IPS-18a (cell line): ENCODE results near the gene PNPLA5.

Source experiments
- H3K27ac ChIP-seq: one replicate; pipeline ENCODE4 v1.5.1; 2013; ENCODE audit warnings: low read length
- H3K27me3 ChIP-seq: one replicate; pipeline ENCODE4 v1.6.1; 2013; ENCODE audit warnings: mild to moderate bottlenecking, low read length; ENCODE audit not compliant: control insufficient read depth, insufficient read depth
- H3K36me3 ChIP-seq: one replicate; pipeline ENCODE4 v1.6.1; 2013; ENCODE audit warnings: low read depth, low read length; ENCODE audit not compliant: control insufficient read depth
- H3K4me1 ChIP-seq: one replicate; pipeline ENCODE4 v1.6.1; 2013; ENCODE audit warnings: low read depth, low read length; ENCODE audit not compliant: control insufficient read depth
- H3K4me3 ChIP-seq: one replicate; pipeline ENCODE4 v1.5.1; 2013; ENCODE audit warnings: low read length
- H3K9ac ChIP-seq: one replicate; pipeline ENCODE4 v1.6.1; 2013; ENCODE audit warnings: mild to moderate bottlenecking, low read length, moderate library complexity
- H3K9me3 ChIP-seq: one replicate; pipeline ENCODE4 v1.6.1; 2013; ENCODE audit warnings: low read depth, low read length; ENCODE audit not compliant: control insufficient read depth

PNPLA5 gene

GRCh38 chr22:43897751-43898261 is 6.0 kb upstream of the PNPLA5 start:
- H3K4me1 ChIP-seq = no peaks in the 10 kb centered on the region
- peaks cover 8% of the 10 kb centered on the region for H3K27me3 ChIP-seq
- no peaks in the 10 kb centered on the region for H3K9me3 ChIP-seq
- no peak overlapping the region for H3K9ac ChIP-seq
- no peak overlapping the region for H3K27ac ChIP-seq
- no peaks in the 10 kb centered on the region for H3K36me3 ChIP-seq
- no peak overlapping the region for H3K4me3 ChIP-seq

- H3K27me3 ChIP-seq = peaks cover 21% of the 10 kb centered on the region
- H3K9ac ChIP-seq = no peak overlapping the region
- H3K27ac ChIP-seq = no peak overlapping the region
- H3K4me3 ChIP-seq = no peak overlapping the region
- no peaks in the 10 kb centered on the region for H3K9me3 ChIP-seq
- no peaks in the 10 kb centered on the region for H3K36me3 ChIP-seq
- no peaks in the 10 kb centered on the region for H3K4me1 ChIP-seq
Observed at GRCh38 chr22:43895986-43896645, 4.3 kb upstream of the PNPLA5 start.

DNA sequence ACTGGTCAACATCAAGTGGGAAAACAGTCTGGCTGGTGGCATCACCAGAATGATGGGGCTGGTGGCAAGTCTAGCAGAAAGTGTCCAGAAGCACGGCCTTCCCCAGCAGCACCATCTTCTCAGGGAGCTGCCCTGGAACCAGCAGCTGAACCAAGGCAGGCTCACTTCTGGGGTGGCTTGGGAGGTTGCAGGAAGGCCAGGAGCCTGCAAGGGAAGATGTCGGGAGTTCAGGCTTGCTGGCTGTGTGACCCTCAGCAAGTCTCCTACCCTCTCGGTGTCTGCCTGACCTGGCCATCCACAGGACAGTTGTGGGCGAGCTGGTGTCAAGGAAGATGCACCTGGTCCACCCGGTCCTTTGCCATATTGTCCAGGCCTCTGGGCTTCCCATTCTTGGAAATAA is 2.3 kb upstream of the PNPLA5 start:
- H3K36me3 ChIP-seq = no peaks in the 10 kb centered on the region
- H3K27ac ChIP-seq = no peak overlapping the region
- H3K9me3 ChIP-seq = no peaks in the 10 kb centered on the region
- no peak overlapping the region for H3K4me3 ChIP-seq
- no peaks in the 10 kb centered on the region for H3K4me1 ChIP-seq
- peaks cover 34% of the 10 kb centered on the region for H3K27me3 ChIP-seq
- H3K9ac ChIP-seq = no peak overlapping the region

GRCh38 chr22:43893266-43893665 is 1.5 kb upstream of the PNPLA5 start:
- no peak overlapping the region for H3K27ac ChIP-seq
- no peak overlapping the region for H3K4me3 ChIP-seq
- H3K36me3 ChIP-seq = no peaks in the 10 kb centered on the region
- H3K9ac ChIP-seq = no peak overlapping the region
- peaks cover 34% of the 10 kb centered on the region for H3K27me3 ChIP-seq
- H3K4me1 ChIP-seq = no peaks in the 10 kb centered on the region
- H3K9me3 ChIP-seq = no peaks in the 10 kb centered on the region

- Histone ChIP-seq H3K36me3 (no peaks in the 10 kb centered on the region), H3K27me3 (peaks cover 34% of the 10 kb centered on the region), H3K27ac (no peak overlapping the region), H3K4me1 (no peaks in the 10 kb centered on the region), H3K4me3 (peak overlapping the region; percentile 75), H3K9me3 (no peaks in the 10 kb centered on the region), H3K9ac (no peak overlapping the region)
Observed at GRCh38 chr22:43892183-43892894, 526 bp upstream of the PNPLA5 start.

DNA sequence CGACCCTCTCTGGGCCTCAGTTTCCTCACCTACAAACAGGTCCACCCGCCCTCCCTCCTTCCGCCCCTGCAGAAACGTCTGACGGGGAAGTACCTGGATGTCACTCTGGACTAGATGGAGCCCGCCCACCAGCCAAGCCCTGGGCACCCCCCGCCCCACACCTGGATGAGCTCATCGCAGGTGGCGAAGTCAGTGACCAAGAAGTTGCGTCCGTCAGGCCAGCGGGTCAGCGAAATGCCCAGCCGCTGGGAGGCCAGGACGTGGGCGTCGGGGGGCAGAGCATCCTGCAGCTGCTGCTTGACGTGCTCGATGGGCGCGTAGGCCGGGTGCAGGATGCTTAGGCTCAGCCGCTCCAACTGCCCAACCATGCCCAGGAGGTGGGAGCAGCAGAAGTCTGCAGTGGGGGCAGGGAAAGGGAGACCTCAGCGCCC is 897 bp downstream of the PNPLA5 start:
- peaks cover 34% of the 10 kb centered on the region for H3K27me3 ChIP-seq
- H3K9ac ChIP-seq = peak overlapping the region; percentile 64
- H3K36me3 ChIP-seq = no peaks in the 10 kb centered on the region
- H3K4me3 ChIP-seq = peak overlapping the region; percentile 75
- no peak overlapping the region for H3K27ac ChIP-seq
- H3K9me3 ChIP-seq = no peaks in the 10 kb centered on the region
- H3K4me1 ChIP-seq = no peaks in the 10 kb centered on the region

DNA sequence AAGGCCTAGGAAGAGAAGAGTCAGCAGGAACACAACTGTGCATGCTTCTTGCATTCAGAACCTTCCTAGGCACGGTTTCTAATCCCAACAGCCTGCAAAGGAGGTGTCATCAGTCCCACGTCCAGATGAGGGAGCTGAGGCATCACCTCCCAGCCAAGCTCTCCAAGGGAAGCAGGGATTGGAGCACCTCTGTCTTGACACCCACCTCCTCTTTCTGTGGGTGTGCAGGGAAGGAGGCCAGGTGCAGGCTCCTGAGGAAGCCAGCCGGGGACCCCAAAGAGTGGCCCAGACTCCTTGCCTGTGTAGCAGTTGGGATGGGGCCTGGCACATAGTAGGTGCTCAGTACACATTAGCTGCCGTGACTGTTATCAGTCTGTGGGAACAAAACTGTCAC is 2.0 kb downstream of the PNPLA5 start:
- Histone ChIP-seq H3K9ac (no peak overlapping the region), H3K36me3 (no peaks in the 10 kb centered on the region), H3K4me1 (no peaks in the 10 kb centered on the region), H3K9me3 (no peaks in the 10 kb centered on the region), H3K27ac (no peak overlapping the region), H3K4me3 (no peak overlapping the region), H3K27me3 (peaks cover 34% of the 10 kb centered on the region)

DNA sequence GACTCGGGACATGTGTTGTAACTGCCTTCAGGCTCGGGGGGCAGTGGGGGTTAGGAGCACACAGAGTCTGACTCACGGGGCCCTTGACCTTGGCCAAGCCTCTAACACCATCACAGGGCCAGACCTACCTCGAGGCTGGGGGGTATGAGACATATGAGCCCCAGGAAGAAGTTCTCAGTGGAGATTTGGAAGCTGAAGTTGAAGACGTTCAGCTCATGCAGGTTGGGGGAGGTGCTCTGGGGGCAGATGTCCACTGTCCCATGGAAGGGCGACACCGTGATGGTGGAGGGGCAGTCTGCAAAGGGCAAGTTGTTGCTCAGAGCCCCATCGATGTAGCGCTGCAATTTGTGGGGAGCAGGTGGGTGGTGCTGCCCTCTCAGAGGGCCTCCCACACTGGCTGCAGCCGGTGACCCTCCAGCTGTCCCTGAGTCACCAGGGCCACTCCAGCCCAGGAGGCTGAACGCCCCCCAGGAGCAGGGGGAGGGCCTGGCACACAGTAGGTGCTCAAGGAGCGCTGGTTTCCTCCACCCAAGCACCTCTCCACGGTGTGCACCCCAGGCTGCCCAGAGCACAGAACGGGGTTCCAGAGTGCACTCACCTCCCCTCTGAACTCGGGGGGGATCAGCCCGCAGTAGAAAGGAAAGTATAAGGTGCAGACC is 2.5 kb downstream of the PNPLA5 start:
- no peaks in the 10 kb centered on the region for H3K9me3 ChIP-seq
- no peak overlapping the region for H3K4me3 ChIP-seq
- H3K9ac ChIP-seq = no peak overlapping the region
- no peaks in the 10 kb centered on the region for H3K36me3 ChIP-seq
- H3K27ac ChIP-seq = no peak overlapping the region
- no peaks in the 10 kb centered on the region for H3K4me1 ChIP-seq
- peaks cover 34% of the 10 kb centered on the region for H3K27me3 ChIP-seq

DNA sequence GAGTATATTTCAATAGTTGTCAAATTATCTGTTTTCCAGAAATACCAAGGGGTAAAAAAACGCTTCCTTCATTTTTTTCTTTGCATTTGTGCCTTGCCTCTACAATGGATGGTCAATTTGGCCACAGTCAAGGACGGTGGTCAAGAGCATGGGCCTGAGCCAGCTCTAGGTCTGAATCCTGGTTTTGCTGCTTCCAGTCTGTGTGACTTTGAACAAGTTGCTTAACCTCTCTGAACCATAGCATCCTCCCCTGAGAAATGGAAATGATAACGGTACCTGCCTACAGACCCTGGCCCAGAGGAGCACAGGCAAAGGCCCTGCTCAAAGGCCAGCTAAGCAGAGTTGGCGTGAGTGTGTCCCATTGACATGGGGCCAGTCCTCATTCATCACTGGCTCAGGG is 3.1 kb downstream of the PNPLA5 start:
- Histone ChIP-seq H3K4me1 (no peaks in the 10 kb centered on the region), H3K27me3 (peaks cover 33% of the 10 kb centered on the region)

DNA sequence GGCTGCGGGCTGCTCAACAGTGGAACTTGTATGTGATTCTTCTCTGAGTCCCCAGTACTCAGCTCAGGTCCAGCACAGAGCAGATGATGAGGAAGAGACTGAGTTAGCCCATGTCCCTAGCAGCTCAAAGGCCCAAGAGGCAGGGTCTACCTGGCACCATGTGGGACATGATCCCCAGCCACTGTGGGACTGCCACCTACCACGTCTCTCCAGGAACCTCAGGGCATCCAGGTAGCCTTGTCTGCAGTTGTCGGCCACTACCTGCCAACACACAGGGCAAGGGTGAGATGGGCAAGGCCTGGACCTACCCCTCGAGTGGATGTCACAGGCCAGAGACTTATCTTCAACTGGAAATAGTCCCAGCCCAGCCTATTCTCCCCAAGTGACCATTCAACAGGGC is 4.4 kb downstream of the PNPLA5 start:
- H3K4me1 ChIP-seq = no peaks in the 10 kb centered on the region
- H3K9ac ChIP-seq = no peak overlapping the region
- H3K36me3 ChIP-seq = no peaks in the 10 kb centered on the region
- H3K9me3 ChIP-seq = no peaks in the 10 kb centered on the region
- H3K4me3 ChIP-seq = no peak overlapping the region
- H3K27ac ChIP-seq = no peak overlapping the region
- peaks cover 23% of the 10 kb centered on the region for H3K27me3 ChIP-seq

More for the DNA sequence above, 3.1 kb downstream of the PNPLA5 start:
- Histone ChIP-seq H3K4me3 (no peak overlapping the region), H3K9me3 (no peaks in the 10 kb centered on the region), H3K27ac (no peak overlapping the region), H3K36me3 (no peaks in the 10 kb centered on the region), H3K9ac (no peak overlapping the region)

- H3K27me3 ChIP-seq = peaks cover 14% of the 10 kb centered on the region
- H3K9me3 ChIP-seq = no peaks in the 10 kb centered on the region
- H3K9ac ChIP-seq = no peak overlapping the region
- H3K4me3 ChIP-seq = no peak overlapping the region
- no peaks in the 10 kb centered on the region for H3K36me3 ChIP-seq
- H3K4me1 ChIP-seq = no peaks in the 10 kb centered on the region
- H3K27ac ChIP-seq = no peak overlapping the region
Observed at GRCh38 chr22:43886231-43886630, 5.6 kb downstream of the PNPLA5 start.
